Loucy (cell line): ENCODE data around the gene ZDHHC14.
A peak's percentile ranks its signal among the peaks of the same experiment; 100 is the strongest.

Experiments used
- H2AFZ ChIP-seq: fragments of 200-600 bp; sonication (generic); 2 replicates; pipeline ENCODE4 v1.6.0; 2016; ENCODE audit warnings: antibody characterized with exemption, mild to moderate bottlenecking, low read length, moderate library complexity
- H3F3A ChIP-seq: fragments of 200-600 bp; 2 replicates; pipeline ENCODE4 v1.6.0; 2016; ENCODE audit warnings: antibody characterized with exemption, low read depth, mild to moderate bottlenecking
- H3K27me3 ChIP-seq: fragments of 200-600 bp; sonication (generic); 2 replicates; pipeline ENCODE4 v1.6.1; 2014; ENCODE audit warnings: low read length, mild to moderate bottlenecking; ENCODE audit not compliant: insufficient read depth, poor library complexity, severe bottlenecking
- H3K36me3 ChIP-seq: fragments of 200-600 bp; sonication (generic); 2 replicates; pipeline ENCODE4 v1.6.1; 2016; ENCODE audit warnings: low read length; ENCODE audit not compliant: insufficient read depth
- H3K4me1 ChIP-seq: fragments of 200-600 bp; sonication (generic); 2 replicates; pipeline ENCODE4 v1.5.1; 2014; ENCODE audit warnings: low read length, mild to moderate bottlenecking; ENCODE audit not compliant: insufficient read depth, poor library complexity, severe bottlenecking
- H3K4me2 ChIP-seq: fragments of 200-600 bp; sonication (generic); 2 replicates; pipeline ENCODE4 v1.6.0; 2014; ENCODE audit warnings: antibody characterized with exemption, low read length, low read depth, mild to moderate bottlenecking; ENCODE audit not compliant: poor library complexity, severe bottlenecking
- H3K4me3 ChIP-seq: fragments of 200-600 bp; sonication (generic); 2 replicates; pipeline ENCODE4 v1.5.1; 2014; ENCODE audit warnings: low read length, mild to moderate bottlenecking, mixed read lengths; ENCODE audit not compliant: poor library complexity, severe bottlenecking
- H3K79me2 ChIP-seq: fragments of 200-600 bp; sonication (generic); 2 replicates; pipeline ENCODE4 v1.6.1; 2014; ENCODE audit warnings: low read length; ENCODE audit not compliant: insufficient read depth
- H3K9ac ChIP-seq: fragments of 200-600 bp; sonication (generic); 2 replicates; pipeline ENCODE4 v1.6.0; 2014; ENCODE audit warnings: mild to moderate bottlenecking, low read depth, low read length, moderate library complexity; ENCODE audit not compliant: poor library complexity, severe bottlenecking
- H3K9me2 ChIP-seq: fragments of 200-600 bp; sonication (generic); replicated peaks from 2 replicates; pipeline ENCODE4 v1.6.1; 2016; ENCODE audit warnings: low read depth, low read length, mixed read lengths
- H3K9me3 ChIP-seq: fragments of 200-600 bp; sonication (generic); 2 replicates; pipeline ENCODE4 v1.6.1; 2014; ENCODE audit warnings: mild to moderate bottlenecking, antibody characterized with exemption, low read length, low read depth; ENCODE audit not compliant: insufficient read depth
- H4K20me1 ChIP-seq: fragments of 200-600 bp; sonication (generic); 2 replicates; pipeline ENCODE4 v1.6.0; 2014; ENCODE audit warnings: antibody characterized with exemption, low read length, mild to moderate bottlenecking; ENCODE audit not compliant: insufficient read depth, poor library complexity, severe bottlenecking
- EZH2phosphoT487 ChIP-seq: fragments of 200-600 bp; IDR thresholded peaks from 2 replicates; pipeline ENCODE4 v1.6.1; 2018; ENCODE audit warnings: antibody characterized with exemption, mild to moderate bottlenecking, moderate library complexity, borderline replicate concordance
- TF ChIP-seq, protein P1 (sequence below): fragments of 200-600 bp; sonication (generic); conservative IDR thresholded peaks from 2 replicates; pipeline ENCODE4 v1.5.1; 2014; ENCODE audit warnings: mild to moderate bottlenecking, antibody characterized with exemption, low read length

The ZDHHC14 gene

DNA sequence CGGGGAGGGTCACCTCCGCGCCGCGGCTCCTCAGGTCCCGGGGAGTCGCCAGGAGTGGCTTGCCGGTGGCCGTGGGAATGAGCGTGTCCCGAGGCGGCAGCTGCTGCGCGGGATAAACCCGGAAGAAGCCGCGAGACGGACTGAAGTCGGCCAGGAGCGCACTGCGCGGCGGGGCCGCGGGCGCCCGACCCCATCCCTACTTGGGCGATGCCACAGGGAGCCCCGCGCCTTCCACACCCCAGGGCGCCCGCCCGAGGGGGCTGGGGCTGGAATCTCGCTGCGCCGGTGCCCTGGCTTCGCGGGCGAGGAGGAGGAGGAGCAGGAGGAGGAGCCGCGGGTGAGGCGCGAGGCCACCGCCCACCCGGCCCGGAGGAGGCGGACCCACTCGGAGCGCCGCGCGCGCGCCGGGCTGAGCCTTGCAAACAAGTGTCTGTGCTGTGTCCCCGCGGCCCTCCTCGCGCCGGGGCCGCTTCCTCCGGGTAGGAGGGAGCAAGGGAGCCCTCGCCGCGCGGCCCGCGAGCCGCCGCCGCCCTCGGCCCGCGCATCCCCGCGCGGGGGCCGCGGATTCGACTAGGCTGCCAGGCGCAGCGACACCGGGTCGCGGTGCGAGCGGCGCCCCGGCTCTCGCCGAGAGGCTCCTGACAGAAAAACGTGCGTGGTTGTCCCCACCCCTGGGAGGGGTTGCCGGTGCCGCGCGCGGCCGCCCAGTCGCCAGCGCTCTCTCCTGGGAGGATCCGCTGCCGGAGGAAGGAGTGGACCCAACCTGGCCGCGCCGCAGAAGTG is at the start of gene ZDHHC14:
Gene ZDHHC14 (plus strand): TSS at position 412 of the 783 bp plus-strand sequence.
- H4K20me1 ChIP-seq = peaks cover 10% of the 10 kb centered on the region
- peak within 1 kb of the TSS; percentile 90 for H3K9ac ChIP-seq
- no peaks in the 10 kb centered on the region for H3K9me2 ChIP-seq

DNA sequence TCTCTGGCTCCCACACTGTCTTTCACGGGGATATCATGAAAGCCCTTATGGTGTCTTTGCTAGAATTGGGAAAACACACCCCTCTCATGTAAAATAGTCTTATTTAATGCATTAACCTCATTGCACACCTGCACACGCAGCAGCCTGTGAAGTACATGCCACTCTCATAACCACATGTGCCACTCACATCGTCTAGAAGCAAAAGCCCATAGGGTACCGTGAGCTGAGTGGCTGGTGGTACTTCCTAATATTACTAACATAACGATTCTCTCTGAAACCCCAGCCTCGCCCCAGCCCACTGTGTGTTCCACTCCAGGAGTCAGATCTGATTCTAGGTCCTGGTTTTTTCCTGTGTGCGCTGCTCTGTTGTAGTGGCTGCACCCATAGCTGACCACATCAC is 48.2 kb upstream of the ZDHHC14 start:
- TF ChIP-seq EZH2phosphoT487 = no peak
- TF ChIP-seq, protein P1, sequence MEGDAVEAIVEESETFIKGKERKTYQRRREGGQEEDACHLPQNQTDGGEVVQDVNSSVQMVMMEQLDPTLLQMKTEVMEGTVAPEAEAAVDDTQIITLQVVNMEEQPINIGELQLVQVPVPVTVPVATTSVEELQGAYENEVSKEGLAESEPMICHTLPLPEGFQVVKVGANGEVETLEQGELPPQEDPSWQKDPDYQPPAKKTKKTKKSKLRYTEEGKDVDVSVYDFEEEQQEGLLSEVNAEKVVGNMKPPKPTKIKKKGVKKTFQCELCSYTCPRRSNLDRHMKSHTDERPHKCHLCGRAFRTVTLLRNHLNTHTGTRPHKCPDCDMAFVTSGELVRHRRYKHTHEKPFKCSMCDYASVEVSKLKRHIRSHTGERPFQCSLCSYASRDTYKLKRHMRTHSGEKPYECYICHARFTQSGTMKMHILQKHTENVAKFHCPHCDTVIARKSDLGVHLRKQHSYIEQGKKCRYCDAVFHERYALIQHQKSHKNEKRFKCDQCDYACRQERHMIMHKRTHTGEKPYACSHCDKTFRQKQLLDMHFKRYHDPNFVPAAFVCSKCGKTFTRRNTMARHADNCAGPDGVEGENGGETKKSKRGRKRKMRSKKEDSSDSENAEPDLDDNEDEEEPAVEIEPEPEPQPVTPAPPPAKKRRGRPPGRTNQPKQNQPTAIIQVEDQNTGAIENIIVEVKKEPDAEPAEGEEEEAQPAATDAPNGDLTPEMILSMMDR = no peak
- Histone ChIP-seq H3F3A (no peaks in the 10 kb centered on the region), H3K79me2 (no peaks in the 10 kb centered on the region), H3K9ac (no peak overlapping the region), H3K9me2 (no peaks in the 10 kb centered on the region), H3K36me3 (no peaks in the 10 kb centered on the region), H3K9me3 (no peaks in the 10 kb centered on the region), H3K4me2 (no peak overlapping the region), H3K4me3 (no peak overlapping the region), H3K27me3 (peaks cover 4% of the 10 kb centered on the region), H3K4me1 (peaks cover 5% of the 10 kb centered on the region), H4K20me1 (no peaks in the 10 kb centered on the region), H2AFZ (no peak overlapping the region)

More for the DNA sequence above, at the start of gene ZDHHC14:
- H3K79me2 ChIP-seq = peaks cover 21% of the 10 kb centered on the region; the same call in 1 of the 2 replicates
- no peaks in the 10 kb centered on the region for H3F3A ChIP-seq
- TF ChIP-seq, protein P1 = no peak
- no peak for TF ChIP-seq EZH2phosphoT487
- peak within 1 kb of the TSS; percentile 92 for H2AFZ ChIP-seq
- peaks cover 44% of the 10 kb centered on the region for H3K4me1 ChIP-seq
- H3K4me3 ChIP-seq = peak within 1 kb of the TSS; percentile 90
- H3K9me3 ChIP-seq = no peaks in the 10 kb centered on the region
- no peaks in the 10 kb centered on the region for H3K27me3 ChIP-seq
- peak within 1 kb of the TSS; percentile 89 for H3K4me2 ChIP-seq
- H3K36me3 ChIP-seq = no peaks in the 10 kb centered on the region

DNA sequence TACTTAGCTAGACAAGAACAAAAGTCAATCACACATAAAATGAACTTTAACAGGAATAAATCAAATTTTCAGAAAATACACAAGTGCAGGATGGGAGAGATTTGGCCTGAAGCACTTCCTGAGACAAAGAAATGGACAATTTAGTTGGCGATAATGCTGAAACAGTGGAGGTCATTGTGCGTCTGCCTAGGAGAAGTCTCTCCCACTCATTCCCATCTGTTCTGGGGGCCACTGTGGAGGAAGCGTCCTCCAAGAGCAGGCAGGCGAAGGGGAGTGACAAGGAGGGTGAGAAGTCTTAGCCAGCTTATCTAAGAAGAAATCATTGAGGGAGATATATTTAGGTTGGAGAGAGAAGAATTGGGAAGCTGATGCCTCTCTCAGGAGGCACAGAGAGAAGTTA is 47.5 kb upstream of the ZDHHC14 start:
- TF ChIP-seq EZH2phosphoT487 = no peak
- TF ChIP-seq, protein P1 = no peak
- Histone ChIP-seq H3K4me1 (no peaks in the 10 kb centered on the region), H3K27me3 (peaks cover 4% of the 10 kb centered on the region), H3K4me3 (no peak overlapping the region), H2AFZ (no peak overlapping the region), H4K20me1 (no peaks in the 10 kb centered on the region), H3K36me3 (no peaks in the 10 kb centered on the region), H3K79me2 (no peaks in the 10 kb centered on the region), H3K9me2 (no peaks in the 10 kb centered on the region), H3F3A (no peaks in the 10 kb centered on the region), H3K9ac (no peak overlapping the region), H3K4me2 (no peak overlapping the region), H3K9me3 (no peaks in the 10 kb centered on the region)
